ENCODE results near the gene DDAH2.
"Not testable (repeated sequence)": the region's sequence is repeated elsewhere in the genome, so short reads cannot be mapped to it uniquely, and the experiment has no call there.

The DDAH2 gene

GRCh38 chr6:31712296-31712695 is 16.8 kb downstream of the DDAH2 start:
- peak in 1 of 3 experiments; percentile 23 for DNase-seq

GRCh38 chr6:31711233-31711632 is 17.9 kb downstream of the DDAH2 start:
- peak in 2 of 3 experiments; percentile 24 to 28 for DNase-seq

- DNase-seq, result no peak
These were observed 18.4 kb downstream of the DDAH2 start for GRCh38 chr6:31710523-31711219.

- DNase-seq, result not testable (repeated sequence)
These were observed 19.9 kb downstream of the DDAH2 start for GRCh38 chr6:31709157-31709556.

- DNase-seq, result no peak
These were observed 20.9 kb downstream of the DDAH2 start for GRCh38 chr6:31708224-31708623.

GRCh38 chr6:31707701-31708100 is 21.4 kb downstream of the DDAH2 start:
- no peak for DNase-seq

- no peak for DNase-seq
These were observed 22.5 kb downstream of the DDAH2 start, which contains the start of gene LY6G6F for GRCh38 chr6:31706599-31706998. TSS of gene LY6G6F (plus strand) at chr6:31706866. CDS start at chr6:31706907, 41 bp downstream.

- no peak for DNase-seq
These were observed 23.2 kb downstream of the DDAH2 start for GRCh38 chr6:31705931-31706330.

- peak; percentile 96 to 98 (median 98) for DNase-seq
These were observed 26.0 kb downstream of the DDAH2 start, which contains the start of gene ABHD16A for GRCh38 chr6:31702819-31703716. TSS of gene ABHD16A (minus strand) at chr6:31703324. CDS start at chr6:31703281, 43 bp downstream.

- DNase-seq, result peak in 1 of 3 experiments; percentile 53
These were observed 26.7 kb downstream of the DDAH2 start for GRCh38 chr6:31702405-31702818.

- peak in 1 of 3 experiments; percentile 64 for DNase-seq
These were observed 27.3 kb downstream of the DDAH2 start for GRCh38 chr6:31701666-31702404.

GRCh38 chr6:31700740-31701401 is 28.2 kb downstream of the DDAH2 start:
- DNase-seq, result no peak

GRCh38 chr6:31697555-31697954 is 31.5 kb downstream of the DDAH2 start:
- DNase-seq, result no peak

- no peak for DNase-seq
These were observed 35.6 kb downstream of the DDAH2 start for GRCh38 chr6:31693535-31693934.

GRCh38 chr6:31692886-31693285 is 36.2 kb downstream of the DDAH2 start:
- DNase-seq, result no peak

GRCh38 chr6:31692353-31692752 is 36.7 kb downstream of the DDAH2 start:
- no peak for DNase-seq

GRCh38 chr6:31691564-31692108 is 37.5 kb downstream of the DDAH2 start:
- DNase-seq, result no peak

- no peak for DNase-seq
These were observed 38.0 kb downstream of the DDAH2 start for GRCh38 chr6:31691078-31691463.

GRCh38 chr6:31690231-31691077 is 38.6 kb downstream of the DDAH2 start:
- DNase-seq, result no peak

GRCh38 chr6:31689249-31690110 is 39.6 kb downstream of the DDAH2 start:
- DNase-seq, result no peak

All from NCI-H1417 (cell line).